HepG2 (cell line): ENCODE measurements around the gene CENPK. TPM values are rescaled to one million over a fixed set of nuclear protein-coding genes. Genes with fewer than 3 reads are reported as not detected.
A peak's percentile ranks its signal among the peaks of the same experiment; 100 is the strongest.

Experiments
- BCLAF1 ChIP-seq: fragments of 450-650 bp; IDR thresholded peaks from 2 replicates; pipeline ENCODE4 v1.6.1; 2017; ENCODE audit warnings: mild to moderate bottlenecking
- CREM ChIP-seq, 2 experiments: sonication (generic) in 1 of 2; formaldehyde crosslinking in 1 of 2; IDR thresholded peaks; 2 replicates each; pipeline versions ENCODE4 v1.4.0 to v1.6.1; 2016 to 2020; ENCODE audit warnings: antibody characterized with exemption in 1 of 2, mild to moderate bottlenecking in 1 of 2, missing genetic modification reagents in 1 of 2
- FOSL2 ChIP-seq: sonication (generic); formaldehyde crosslinking; IDR thresholded peaks from 2 replicates; pipeline ENCODE4 v1.4.0; 2020; ENCODE audit warnings: missing genetic modification reagents
- GABPA ChIP-seq, 2 experiments: IDR thresholded peaks; 2 replicates each; pipeline ENCODE4 v1.6.1; 2011 to 2016; ENCODE audit warnings: low read depth in 2 of 2, low read length in 1 of 2, missing biosample characterization in 1 of 2, missing genetic modification characterization in 1 of 2
- HINFP ChIP-seq: sonication (generic); formaldehyde crosslinking; IDR thresholded peaks from 2 replicates; pipeline ENCODE4 v1.4.0; 2020; ENCODE audit warnings: low read depth, mild to moderate bottlenecking, missing genetic modification reagents
- KDM5B ChIP-seq: sonication (generic); formaldehyde crosslinking; IDR thresholded peaks from 2 replicates; pipeline ENCODE4 v1.4.0; 2020; ENCODE audit warnings: missing genetic modification reagents, mild to moderate bottlenecking, borderline replicate concordance
- ZBTB37 ChIP-seq: sonication (generic); formaldehyde crosslinking; IDR thresholded peaks from 2 replicates; pipeline ENCODE4 v1.4.0; 2020; ENCODE audit warnings: mild to moderate bottlenecking, missing genetic modification reagents
- ZNF101 ChIP-seq: sonication (generic); formaldehyde crosslinking; IDR thresholded peaks from 2 replicates; pipeline ENCODE4 v1.4.0; 2020; ENCODE audit warnings: mild to moderate bottlenecking, low read depth, missing genetic modification reagents, borderline replicate concordance
- ZNF280D ChIP-seq: sonication (generic); formaldehyde crosslinking; IDR thresholded peaks from 2 replicates; pipeline ENCODE4 v1.5.1; 2020; ENCODE audit warnings: mild to moderate bottlenecking, missing genetic modification reagents
- ZNF335 ChIP-seq: sonication (generic); formaldehyde crosslinking; IDR thresholded peaks from 2 replicates; pipeline ENCODE4 v1.4.0; 2020; ENCODE audit warnings: missing genetic modification reagents
- ZNF597 ChIP-seq: sonication (generic); formaldehyde crosslinking; IDR thresholded peaks from 2 replicates; pipeline ENCODE4 v1.5.0; 2020; ENCODE audit warnings: missing genetic modification reagents
- ZNF644 ChIP-seq: IDR thresholded peaks from 2 replicates; pipeline ENCODE4 v1.6.1; 2016; ENCODE audit warnings: low read depth
- ZNF672 ChIP-seq: sonication (generic); formaldehyde crosslinking; IDR thresholded peaks from 2 replicates; pipeline ENCODE4 v1.8.1; 2022; ENCODE audit warnings: missing genetic modification reagents
- ZNF710 ChIP-seq: sonication (generic); formaldehyde crosslinking; IDR thresholded peaks from 2 replicates; pipeline ENCODE4 v1.5.0; 2020; ENCODE audit warnings: mild to moderate bottlenecking, missing genetic modification reagents, borderline replicate concordance
- polyA plus RNA-seq, 8 experiments: library from polyadenylated mRNA; depleted of rRNA in 3 of 8; stranded (reverse) in 7 of 8; unstranded in 1 of 8; fragments of >200 nt; fragmentation: Illumina TruSeq in 4 of 8; extraction: Trizol in 4 of 8; gene quantifications; 2 replicates each; pipeline versions ENCODE4 v1.2.1 to v1.2.3, GENCODE V29; 2011 to 2016; ENCODE audit warnings: low read depth in 4 of 8, missing spikeins in 1 of 8, mixed read lengths in 1 of 8; ENCODE audit not compliant: insufficient read depth in 1 of 8
- total RNA-seq, 5 experiments: library from RNA; depleted of rRNA; stranded (reverse); fragments of >200 nt; fragmentation: Illumina TruSeq; extraction: Trizol; gene quantifications; 2 replicates each; pipeline ENCODE4 v1.2.3, GENCODE V29; 2016; ENCODE audit warnings: low read depth in 1 of 5

Gene CENPK
- total and polyA plus RNA-seq, 2 of the 13 experiments (the other 11 are each of a cell fraction or from before 2014, with no cell fraction given), result 14.3 to 54.4 TPM

GRCh38 chr5:65481635-65482295 lies 81.2 kb downstream of the CENPK start, which contains the start of gene ADAMTS6 (continued):
- TF ChIP-seq BCLAF1 (no peak), ZBTB37 (CRISPR knock-in tag) (no peak), ZNF280D (CRISPR knock-in tag) (0 out of 2 replicates have a peak, but pooled peaks have one; percentile 42), HINFP (CRISPR knock-in tag) (0 out of 2 replicates have a peak, but pooled peaks have one; percentile 32), FOSL2 (peak; percentile 38; the same call in 1 of the 2 replicates), ZNF335 (CRISPR knock-in tag) (no peak), ZNF597 (CRISPR knock-in tag) (no peak), CREM (IDR thresholded peaks at IDR 0.05) (peak; percentile 44; the same call in 1 of the 2 replicates), CREM (CRISPR knock-in tag; IDR thresholded peaks at IDR 0.05) (no peak), ZNF644 (CRISPR knock-in tag) (0 out of 2 replicates have a peak, but pooled peaks have one; percentile 6), ZNF672 (CRISPR knock-in tag) (no peak), GABPA (IDR thresholded peaks at IDR 0.05; ENCODE audit: low read depth, low read length) (no peak), GABPA (CRISPR knock-in tag; IDR thresholded peaks at IDR 0.05; ENCODE audit: low read depth) (no peak), ZNF101 (CRISPR knock-in tag) (no peak), ZNF710 (CRISPR knock-in tag) (0 out of 2 replicates have a peak, but pooled peaks have one; percentile 21), KDM5B (CRISPR knock-in tag) (0 out of 2 replicates have a peak, but pooled peaks have one; percentile 44)
